Prostate gland (tissue), 2 donors: Measurements from ENCODE around the gene EIF4ENIF1. TPM values are rescaled to one million over a fixed set of nuclear protein-coding genes. Genes with fewer than 3 reads are reported as not detected.

Experiments used
- DNase-seq: peaks from one replicate; pipeline ENCODE4 v3.0.0-alpha.2; 2019; ENCODE audit warnings: low spot score
- H3K27ac ChIP-seq, 2 donors: fragments of 200-600 bp; sonication (generic); 2 replicates each; pipeline ENCODE4 v1.5.1; 2017 to 2019
- H3K27me3 ChIP-seq: fragments of 200-600 bp; sonication (generic); replicated peaks from 2 replicates; pipeline ENCODE4 v1.5.1; 2019; ENCODE audit not compliant: insufficient read depth
- H3K36me3 ChIP-seq, 2 donors: fragments of 200-600 bp; sonication (generic); 1 replicate in 1 of 2; 2 replicates in 1 of 2; pipeline versions ENCODE4 v1.5.1 to v1.8.1; 2017 to 2019
- H3K4me1 ChIP-seq: fragments of 200-600 bp; sonication (generic); replicated peaks from 2 replicates; pipeline ENCODE4 v1.5.1; 2019
- H3K4me3 ChIP-seq, 2 donors: fragments of 200-600 bp; sonication (generic); 2 replicates each; pipeline ENCODE4 v1.5.1; 2017 to 2019
- H3K9me3 ChIP-seq: fragments of 200-600 bp; sonication (generic); 2 replicates; pipeline ENCODE4 v1.5.1; 2017
- CTCF ChIP-seq, 4 experiments: fragments of 200-600 bp in 2 of 4; fragments of 450-650 bp in 2 of 4; sonication (generic) in 2 of 4; IDR thresholded peaks; 1 replicate in 3 of 4; 2 replicates in 1 of 4; pipeline ENCODE4 v1.5.1; 2016 to 2019; ENCODE audit warnings: antibody characterized with exemption in 4 of 4, mild to moderate bottlenecking in 2 of 4, moderate library complexity in 2 of 4
- POLR2A ChIP-seq: fragments of 450-650 bp; IDR thresholded peaks from one replicate; pipeline ENCODE4 v1.6.1; 2016; ENCODE audit warnings: antibody characterized with exemption, mild to moderate bottlenecking
- POLR2AphosphoS5 ChIP-seq: sonication (generic); formaldehyde crosslinking; IDR thresholded peaks from one replicate; pipeline ENCODE4 v1.6.1; 2017; ENCODE audit warnings: antibody characterized with exemption
- WGBS: methylation state at CpG from one replicate; pipeline ENCODE4 v1.1.5; 2018; 5-methylcytosine and 5-hydroxymethylcytosine counted together
- intact Hi-C: fragments of 100-400 bp; cut with DNase I; formaldehyde crosslinking; loops from one replicate; pipeline ENCODE4 v1.14.2; 2022
- total RNA-seq, 2 donors: library from RNA; depleted of rRNA; stranded (reverse); fragments of >200 nt; gene quantifications; one replicate each; pipeline ENCODE4 v1.1.0, GENCODE V29; 2016

EIF4ENIF1 gene
- total RNA-seq, 2 donors from 2014 or later = 11.9 to 38.1 TPM

DNA sequence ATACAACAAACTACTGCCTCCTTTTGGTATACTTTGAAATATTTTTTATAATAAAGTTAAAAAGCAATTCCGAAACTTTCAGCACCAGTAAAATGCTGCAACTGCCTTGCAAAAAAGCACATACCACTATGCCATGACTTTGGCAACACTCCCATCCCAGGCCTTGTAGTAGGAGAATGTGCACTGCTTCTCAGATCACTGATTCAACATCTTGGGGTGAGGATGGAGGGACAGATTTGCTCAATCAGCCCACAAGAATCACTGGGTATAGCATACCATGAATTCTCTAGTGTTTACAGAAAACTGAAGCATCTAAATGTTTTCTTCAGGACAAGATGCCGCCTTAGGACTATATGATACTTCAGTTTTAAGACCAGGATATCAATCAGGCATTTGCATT is 14.9 kb downstream of the EIF4ENIF1 start:
- TF ChIP-seq POLR2AphosphoS5 (no peak), CTCF (IDR thresholded peaks at IDR 0.05) (no peak), POLR2A (no peak)
- intact Hi-C loops = no loop called here
- no peaks in the 10 kb centered on the region for H3K4me1 ChIP-seq
- no peak overlapping the region for H3K4me3 ChIP-seq
- H3K36me3 ChIP-seq = no peaks in the 10 kb centered on the region
- H3K27ac ChIP-seq = no peak overlapping the region
- H3K27me3 ChIP-seq = no peaks in the 10 kb centered on the region
- no peak for DNase-seq
- 96% methylated on average over 2 of the region's 2 CpGs for WGBS
- no peaks in the 10 kb centered on the region for H3K9me3 ChIP-seq

- no peak for TF ChIP-seq CTCF (IDR thresholded peaks at IDR 0.05)
- no peak for TF ChIP-seq POLR2AphosphoS5
- no peak for TF ChIP-seq POLR2A
- Histone ChIP-seq H3K4me3 (no peak overlapping the region), H3K4me1 (no peaks in the 10 kb centered on the region), H3K9me3 (no peaks in the 10 kb centered on the region), H3K36me3 (peaks cover 5 to 19% of the 10 kb centered on the region in 2 donors), H3K27me3 (no peaks in the 10 kb centered on the region), H3K27ac (no peak overlapping the region)
- no peak for DNase-seq
- WGBS = 97% methylated on average over 2 of the region's 2 CpGs
- intact Hi-C loops = no loop called here
Observed at GRCh38 chr22:31465307-31465706, 24.3 kb downstream of the EIF4ENIF1 start.

DNA sequence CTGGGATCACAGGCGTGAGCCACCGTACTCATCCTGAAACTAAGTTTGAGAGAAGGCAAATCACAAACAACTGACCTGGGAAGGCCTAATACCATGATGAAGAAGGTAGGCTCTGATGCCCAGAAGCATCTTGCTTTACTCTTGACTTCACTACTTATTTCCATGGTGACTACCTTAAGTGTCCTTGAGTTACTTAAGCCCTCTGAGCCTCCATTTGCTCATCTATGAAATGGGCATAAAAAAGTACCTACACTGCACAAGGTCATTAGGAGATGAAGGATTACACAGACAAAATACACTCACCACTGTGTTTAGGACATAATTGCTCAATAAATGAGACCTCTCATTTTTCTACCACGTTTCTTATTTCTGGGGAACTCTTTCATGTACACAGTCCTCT is 27.9 kb downstream of the EIF4ENIF1 start:
- WGBS = 95% methylated on average over 3 of the region's 3 CpGs
- H3K4me1 ChIP-seq = no peaks in the 10 kb centered on the region
- TF ChIP-seq POLR2AphosphoS5 (no peak), POLR2A (no peak), CTCF (IDR thresholded peaks at IDR 0.05) (no peak)
- H3K36me3 ChIP-seq = peaks cover 5 to 19% of the 10 kb centered on the region in 2 donors
- no peak for DNase-seq
- no peak overlapping the region for H3K4me3 ChIP-seq
- intact Hi-C loops = no loop called here
- H3K27ac ChIP-seq = no peak overlapping the region
- no peaks in the 10 kb centered on the region for H3K9me3 ChIP-seq
- H3K27me3 ChIP-seq = no peaks in the 10 kb centered on the region

DNA sequence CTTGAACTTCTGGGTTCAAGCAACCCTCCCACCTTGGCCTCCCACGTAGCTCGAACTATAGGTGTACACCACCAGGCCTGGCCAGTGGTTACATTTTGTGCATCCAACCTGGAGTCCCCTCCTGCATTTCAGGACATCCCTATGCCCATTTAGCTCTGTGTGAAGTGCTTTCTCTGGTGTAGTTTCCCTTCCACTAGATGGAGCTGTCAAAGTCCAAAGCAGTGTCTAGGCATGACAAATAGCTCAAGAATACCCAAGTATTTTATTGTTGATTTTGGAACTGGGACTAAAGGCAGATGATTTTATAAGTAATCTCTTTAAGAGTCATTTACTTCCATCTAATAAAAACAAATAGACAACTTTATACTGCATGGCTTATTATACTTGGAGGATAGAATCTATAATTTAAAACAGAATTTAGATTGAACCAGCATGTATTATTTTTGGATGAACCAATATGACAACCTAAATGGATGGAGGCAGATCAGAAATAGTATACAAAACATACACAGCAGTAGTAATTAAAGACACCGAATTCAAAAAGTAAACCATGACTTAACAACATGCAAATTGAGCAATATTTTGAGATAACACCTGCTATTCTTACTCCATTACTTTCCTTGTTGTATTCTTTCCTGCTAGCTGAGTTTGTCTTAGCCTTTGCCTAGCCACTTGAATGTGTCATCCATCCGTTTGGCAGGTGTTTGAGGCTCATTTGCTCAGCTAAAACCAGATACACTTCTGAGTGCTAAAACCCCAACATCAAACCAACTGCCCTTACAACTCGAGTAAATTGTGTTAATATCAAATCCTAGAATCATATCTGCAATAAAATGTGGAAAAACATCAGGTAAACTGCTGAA is 37.7 kb downstream of the EIF4ENIF1 start:
- no peak for DNase-seq
- TF ChIP-seq CTCF (IDR thresholded peaks at IDR 0.05) (peak in 3 of 4 experiments; percentile 33 to 38 (median 38)), POLR2A (no peak), POLR2AphosphoS5 (peak; percentile 38)
- H3K27ac ChIP-seq = no peak overlapping the region
- intact Hi-C loops = no loop called here
- WGBS = 76% methylated on average over 5 of the region's 5 CpGs
- H3K4me3 ChIP-seq = no peak overlapping the region
- no peaks in the 10 kb centered on the region for H3K27me3 ChIP-seq
- no peaks in the 10 kb centered on the region for H3K9me3 ChIP-seq
- H3K4me1 ChIP-seq = no peaks in the 10 kb centered on the region
- peaks cover 0 to 12% of the 10 kb centered on the region in 2 donors for H3K36me3 ChIP-seq

GRCh38 chr22:31449506-31449905 is 40.1 kb downstream of the EIF4ENIF1 start:
- Histone ChIP-seq H3K27me3 (no peaks in the 10 kb centered on the region), H3K4me1 (no peaks in the 10 kb centered on the region), H3K27ac (no peak overlapping the region), H3K36me3 (peaks cover 0 to 12% of the 10 kb centered on the region in 2 donors), H3K4me3 (no peak overlapping the region), H3K9me3 (no peaks in the 10 kb centered on the region)
- intact Hi-C loops = loop anchor here (10.0 kb wide), 1 partner anchor 185 kb away; no protein-coding TSS in a partner anchor
- WGBS = 94% methylated on average over 4 of the region's 4 CpGs
- DNase-seq = no peak
- TF ChIP-seq CTCF (IDR thresholded peaks at IDR 0.05) (no peak), POLR2A (no peak), POLR2AphosphoS5 (no peak)
